Sigmoid colon (tissue), 7 donors: ENCODE results near the gene CELF3. TPM values are rescaled to one million over a fixed set of nuclear protein-coding genes. Genes with fewer than 3 reads are reported as not detected.

Experiments used
- DNase-seq: peaks from one replicate; pipeline ENCODE4 v3.0.0-alpha.2; 2019
- H3K27ac ChIP-seq, 4 donors: fragments of 200-600 bp; sonication (generic); one replicate each; pipeline ENCODE4 v1.5.1; 2016 to 2019; ENCODE audit warnings: mild to moderate bottlenecking in 1 of 4
- H3K27me3 ChIP-seq, 3 donors: fragments of 200-600 bp; sonication (generic); one replicate each; pipeline ENCODE4 v1.5.1; 2019; ENCODE audit warnings: mild to moderate bottlenecking in 1 of 3
- H3K36me3 ChIP-seq, 4 donors: fragments of 200-600 bp; sonication (generic); one replicate each; pipeline ENCODE4 v1.5.1; 2016 to 2019
- H3K4me1 ChIP-seq, 4 donors: fragments of 200-600 bp; sonication (generic); one replicate each; pipeline ENCODE4 v1.5.1; 2017 to 2019
- H3K4me3 ChIP-seq, 4 donors: fragments of 200-600 bp; sonication (generic); one replicate each; pipeline ENCODE4 v1.5.1; 2017 to 2019; ENCODE audit warnings: mild to moderate bottlenecking in 2 of 4, moderate library complexity in 1 of 4
- H3K9me3 ChIP-seq, 4 donors: fragments of 200-600 bp in 3 of 4; sonication (generic) in 3 of 4; one replicate each; pipeline versions ENCODE4 v1.5.1 to v1.6.1; 2013 to 2019
- EP300 ChIP-seq, 4 donors: sonication (generic); formaldehyde crosslinking; IDR thresholded peaks; one replicate each; pipeline ENCODE4 v1.6.1; 2017; ENCODE audit warnings: antibody characterized with exemption in 4 of 4
- POLR2A ChIP-seq, 2 donors: fragments of 450-650 bp; IDR thresholded peaks; one replicate each; pipeline ENCODE4 v1.6.1; 2016; ENCODE audit warnings: antibody characterized with exemption in 2 of 2, mild to moderate bottlenecking in 2 of 2, moderate library complexity in 2 of 2
- POLR2AphosphoS5 ChIP-seq, 4 donors: sonication (generic); formaldehyde crosslinking; IDR thresholded peaks; one replicate each; pipeline ENCODE4 v1.6.1; 2017; ENCODE audit warnings: antibody characterized with exemption in 4 of 4
- WGBS, 2 donors: extraction: QIAGEN DNeasy Blood & Tissue Kit; methylation state at CpG; one replicate each; pipeline ENCODE4 v1.1.7; 2013; 5-methylcytosine and 5-hydroxymethylcytosine counted together
- intact Hi-C: fragments of 100-400 bp; cut with DNase I; formaldehyde crosslinking; loops from one replicate; pipeline ENCODE4 v1.15.1; 2023
- polyA plus RNA-seq, 3 donors: library from polyadenylated mRNA; stranded (reverse); fragments of 200-250 nt; gene quantifications; one replicate each; pipeline ENCODE4 v1.2.3, GENCODE V29; 2013
- total RNA-seq, 4 donors: library from RNA; depleted of rRNA; stranded (reverse); fragments of >200 nt; gene quantifications; one replicate each; pipeline ENCODE4 v1.1.0, GENCODE V29; 2016
- TF ChIP-seq, protein P1 (sequence below), 4 experiments: fragments of 450-650 bp in 3 of 4; fragments of 200-600 bp in 1 of 4; IDR thresholded peaks; one replicate each; pipeline ENCODE4 v1.5.1; 2016 to 2019; ENCODE audit warnings: antibody characterized with exemption in 4 of 4, mild to moderate bottlenecking in 3 of 4, moderate library complexity in 2 of 4
- donor health status: healthy with polysubstance abuse.
- donor health status: Bipolar disorder and iron deficiency.
- donor health status: healthy.

The CELF3 gene
- total and polyA plus RNA-seq, 7 donors, result 0.60 to 4.3 (median 1.6) TPM

DNA sequence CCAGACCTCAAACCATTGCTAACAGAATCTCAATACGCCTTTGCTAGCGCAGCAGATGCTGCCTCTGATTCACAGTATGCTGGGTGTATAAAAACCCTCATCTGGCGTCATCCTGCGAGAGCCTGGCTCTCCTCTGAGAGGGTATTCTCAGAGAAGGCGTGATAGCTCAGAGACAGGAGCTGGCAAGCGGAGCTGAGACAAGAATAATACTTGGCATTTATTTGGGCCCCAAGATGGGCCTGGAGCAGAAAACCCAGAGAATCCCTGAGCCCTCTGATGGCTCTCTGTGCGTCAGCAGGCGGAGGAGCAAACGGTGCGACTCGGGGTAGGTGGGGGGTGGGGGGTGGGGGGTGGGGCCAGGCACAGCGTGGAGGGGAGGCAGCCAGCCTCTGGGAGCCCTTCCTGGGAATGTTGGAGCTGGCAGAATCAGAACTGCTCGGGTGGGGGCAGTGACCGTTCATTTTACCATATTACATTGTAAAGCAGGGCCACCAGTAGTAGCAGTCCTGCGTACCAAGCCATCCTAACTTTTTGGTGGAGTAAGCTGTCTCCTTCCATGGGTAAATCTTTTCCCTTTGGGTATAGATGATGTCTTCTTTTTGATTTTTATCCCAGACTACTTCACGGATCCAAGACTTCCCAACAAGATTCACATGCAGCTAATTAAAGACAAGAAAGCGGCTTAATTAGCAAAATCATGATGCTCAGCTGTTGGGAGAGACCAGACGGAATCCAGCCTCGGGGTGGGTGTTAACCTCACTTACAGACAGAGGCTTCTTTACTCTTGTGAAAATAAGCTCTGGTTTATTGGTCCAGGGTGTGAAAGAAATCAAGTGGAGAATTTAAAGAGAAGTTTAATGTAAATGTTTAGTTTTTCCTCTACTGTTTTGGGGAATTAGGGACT is 11.8 kb upstream of the CELF3 start:
- Histone ChIP-seq H3K4me1 (peaks cover 0 to 14% (median 7%) of the 10 kb centered on the region in 4 donors), H3K4me3 (peak overlapping the region in 3 of 4 donors; percentile 1 to 32 (median 24)), H3K27ac (peak overlapping the region; percentile 65 to 85 (median 78)), H3K36me3 (no peaks in the 10 kb centered on the region), H3K27me3 (no peaks in the 10 kb centered on the region), H3K9me3 (no peaks in the 10 kb centered on the region)
- WGBS, 2 donors, result 60 to 72% methylated on average over 19 of the region's 19 CpGs
- TF ChIP-seq POLR2AphosphoS5 (IDR thresholded peaks at IDR 0.05), result peak; percentile 45 to 74 (median 68)
- TF ChIP-seq, protein P1, sequence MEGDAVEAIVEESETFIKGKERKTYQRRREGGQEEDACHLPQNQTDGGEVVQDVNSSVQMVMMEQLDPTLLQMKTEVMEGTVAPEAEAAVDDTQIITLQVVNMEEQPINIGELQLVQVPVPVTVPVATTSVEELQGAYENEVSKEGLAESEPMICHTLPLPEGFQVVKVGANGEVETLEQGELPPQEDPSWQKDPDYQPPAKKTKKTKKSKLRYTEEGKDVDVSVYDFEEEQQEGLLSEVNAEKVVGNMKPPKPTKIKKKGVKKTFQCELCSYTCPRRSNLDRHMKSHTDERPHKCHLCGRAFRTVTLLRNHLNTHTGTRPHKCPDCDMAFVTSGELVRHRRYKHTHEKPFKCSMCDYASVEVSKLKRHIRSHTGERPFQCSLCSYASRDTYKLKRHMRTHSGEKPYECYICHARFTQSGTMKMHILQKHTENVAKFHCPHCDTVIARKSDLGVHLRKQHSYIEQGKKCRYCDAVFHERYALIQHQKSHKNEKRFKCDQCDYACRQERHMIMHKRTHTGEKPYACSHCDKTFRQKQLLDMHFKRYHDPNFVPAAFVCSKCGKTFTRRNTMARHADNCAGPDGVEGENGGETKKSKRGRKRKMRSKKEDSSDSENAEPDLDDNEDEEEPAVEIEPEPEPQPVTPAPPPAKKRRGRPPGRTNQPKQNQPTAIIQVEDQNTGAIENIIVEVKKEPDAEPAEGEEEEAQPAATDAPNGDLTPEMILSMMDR (IDR thresholded peaks at IDR 0.05), result no peak
- TF ChIP-seq EP300 (IDR thresholded peaks at IDR 0.05), result peak in 1 of 4 donors; percentile 8
- TF ChIP-seq POLR2A (IDR thresholded peaks at IDR 0.05), result no peak
- intact Hi-C loops, result loop anchor here (5.0 kb wide), 1 partner anchor 116 kb away; the partner anchor contains the start of gene SNX27
- DNase-seq, result peak; percentile 84

DNA sequence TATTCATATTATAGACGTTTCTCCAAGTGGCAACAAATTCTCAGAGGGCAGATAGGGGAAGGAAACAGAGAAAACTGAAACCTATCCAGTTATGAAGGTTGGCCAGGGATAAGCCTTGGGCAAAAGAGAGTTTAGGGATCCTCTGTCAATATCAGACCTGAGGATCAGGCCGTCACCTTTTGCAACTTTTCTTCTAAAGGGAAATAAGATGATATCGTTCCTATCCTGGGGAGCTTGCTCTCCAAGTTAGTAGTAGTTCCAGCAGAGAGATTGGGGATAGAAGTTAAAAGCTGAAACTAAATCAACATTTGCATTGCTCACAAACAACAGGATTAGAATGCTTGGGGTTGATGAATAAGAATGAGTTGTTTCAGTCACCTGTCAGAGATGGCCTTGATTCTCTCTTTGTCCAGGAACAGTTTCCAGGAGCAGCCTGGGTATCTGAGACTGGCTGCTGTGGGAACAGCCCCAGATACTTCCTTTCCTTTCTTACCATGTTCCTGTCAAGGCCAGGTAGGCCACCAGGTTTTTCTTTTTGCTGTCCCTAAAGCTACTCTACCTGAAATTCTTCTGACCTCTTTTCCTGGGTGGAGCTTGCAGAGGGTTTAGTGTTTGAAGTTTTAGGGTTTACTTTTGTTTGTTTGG is 7.2 kb upstream of the CELF3 start:
- H3K27ac ChIP-seq, result no peak overlapping the region
- peaks cover 0 to 34% (median 24%) of the 10 kb centered on the region in 4 donors for H3K4me1 ChIP-seq
- TF ChIP-seq, protein P1 (IDR thresholded peaks at IDR 0.05), result no peak
- TF ChIP-seq POLR2A (IDR thresholded peaks at IDR 0.05) (no peak), EP300 (IDR thresholded peaks at IDR 0.05) (no peak), POLR2AphosphoS5 (IDR thresholded peaks at IDR 0.05) (no peak)
- intact Hi-C loops, result no loop called here
- H3K9me3 ChIP-seq, result no peaks in the 10 kb centered on the region
- WGBS, 2 donors, result 55 to 75% methylated on average over 3 of the region's 3 CpGs
- no peak for DNase-seq
- H3K36me3 ChIP-seq, result no peaks in the 10 kb centered on the region
- no peak overlapping the region for H3K4me3 ChIP-seq
- no peaks in the 10 kb centered on the region for H3K27me3 ChIP-seq

DNA sequence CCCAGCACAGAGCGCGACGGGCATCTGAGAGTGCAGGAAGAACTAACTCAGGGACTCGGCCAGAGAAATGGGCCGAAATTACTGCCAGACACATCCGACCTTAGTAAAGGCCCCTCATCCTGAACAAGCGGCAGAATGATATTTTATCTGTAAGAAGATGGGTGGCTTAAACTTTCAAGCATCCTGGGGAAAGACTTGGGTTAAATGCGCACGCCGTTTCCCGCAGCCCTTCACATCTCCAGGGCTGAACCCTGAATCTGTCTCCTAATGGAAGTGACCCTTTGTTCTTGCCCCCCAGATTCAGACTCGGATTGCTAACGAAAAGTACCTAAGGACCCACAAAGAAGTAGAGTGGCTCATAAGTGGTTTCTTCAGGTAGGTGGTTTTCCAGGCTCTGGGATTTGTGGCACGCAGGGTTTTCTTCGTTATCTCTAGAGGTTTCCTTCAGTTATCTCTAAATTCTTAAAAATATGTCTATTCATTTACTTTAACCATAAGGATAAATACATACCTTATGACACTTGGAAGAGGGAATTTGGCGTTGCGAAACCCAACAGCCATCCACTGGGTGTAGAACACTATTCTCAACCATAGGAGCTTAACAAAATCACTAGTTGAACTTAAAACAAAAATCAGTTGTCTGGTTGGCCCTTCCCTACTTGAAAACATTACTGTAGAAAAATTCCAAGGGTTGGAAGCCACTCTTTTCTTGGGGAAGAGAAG is 5.3 kb upstream of the CELF3 start:
- no peaks in the 10 kb centered on the region for H3K36me3 ChIP-seq
- intact Hi-C loops, result no loop called here
- peaks cover 0 to 8% (median under 1%) of the 10 kb centered on the region in 3 donors for H3K27me3 ChIP-seq
- H3K4me1 ChIP-seq, result peaks cover 0 to 35% (median 28%) of the 10 kb centered on the region in 4 donors
- peak overlapping the region; percentile 79 to 88 (median 86) for H3K27ac ChIP-seq
- no peaks in the 10 kb centered on the region for H3K9me3 ChIP-seq
- TF ChIP-seq, protein P1 (IDR thresholded peaks at IDR 0.05), result no peak
- TF ChIP-seq EP300 (IDR thresholded peaks at IDR 0.05), result no peak
- no peak for TF ChIP-seq POLR2AphosphoS5 (IDR thresholded peaks at IDR 0.05)
- TF ChIP-seq POLR2A (IDR thresholded peaks at IDR 0.05), result no peak
- 47 to 55% methylated on average over 17 of the region's 17 CpGs for WGBS, 2 donors
- DNase-seq, result no peak
- H3K4me3 ChIP-seq, result peak overlapping the region; percentile 36 to 59 (median 52)

- H3K4me1 ChIP-seq, result peaks cover 0 to 42% (median 34%) of the 10 kb centered on the region in 4 donors
- TF ChIP-seq POLR2A (IDR thresholded peaks at IDR 0.05), result no peak
- no peak for TF ChIP-seq POLR2AphosphoS5 (IDR thresholded peaks at IDR 0.05)
- TF ChIP-seq, protein P1 (IDR thresholded peaks at IDR 0.05), result no peak
- TF ChIP-seq EP300 (IDR thresholded peaks at IDR 0.05), result no peak
- H3K4me3 ChIP-seq, result peak within 1 kb of the TSS; percentile 36 to 59 (median 52)
- no peaks in the 10 kb centered on the region for H3K36me3 ChIP-seq
- peaks cover 7 to 16% (median 8%) of the 10 kb centered on the region in 3 donors for H3K27me3 ChIP-seq
- DNase-seq, result no peak
- intact Hi-C loops, result no loop called here
- peak within 1 kb of the TSS; percentile 79 to 88 (median 86) for H3K27ac ChIP-seq
- no peaks in the 10 kb centered on the region for H3K9me3 ChIP-seq
- WGBS, 2 donors, result 4 to 9% methylated on average over 44 of the region's 44 CpGs
Observed at GRCh38 chr1:151720974-151721787, 4.6 kb upstream of the CELF3 start, which contains the start of gene RIIAD1. Gene RIIAD1, plus strand, starts transcription at chr1:151721522. Its CDS starts 15 bp downstream, at chr1:151721537.
